GM13977 (cell line): ENCODE results near the gene EFHC1.

Experiments
- DNase-seq: peaks from one replicate; pipeline ENCODE4 v3.0.0; 2012; ENCODE audit warnings: low spot score
- CTCF ChIP-seq: IDR thresholded peaks from 2 replicates; pipeline ENCODE4 v1.5.1; 2012; ENCODE audit warnings: mild to moderate bottlenecking, control low read depth; ENCODE audit not compliant: insufficient read depth; ENCODE audit errors: extremely low read depth, missing control alignments
- in situ Hi-C: fragments of 300-500 bp; cut with MboI; formaldehyde crosslinking; loops from one replicate; pipeline ENCODE4 v1.12.0; 2022; ENCODE audit warnings: low sequenced_read_pairs, low pct_unique_long_range_greater_than_20kb, mixed read lengths, inconsistent platforms; ENCODE audit not compliant: unreplicated experiment

Gene EFHC1

GRCh38 chr6:52489881-52490280 is 69.7 kb downstream of the EFHC1 start:
- in situ Hi-C loops = loop anchor here (10.0 kb wide), 1 partner anchor 75 kb away; no protein-coding TSS in a partner anchor
- no peak for TF ChIP-seq CTCF
- DNase-seq = no peak

GRCh38 chr6:52491203-52492069 is 71.3 kb downstream of the EFHC1 start:
- no peak for DNase-seq
- in situ Hi-C loops = loop anchor here (10.0 kb wide), 1 partner anchor 77 kb away; no protein-coding TSS in a partner anchor
- TF ChIP-seq CTCF = no peak

- no peak for DNase-seq
- in situ Hi-C loops = loop anchor here (10.0 kb wide), 1 partner anchor 79 kb away; no protein-coding TSS in a partner anchor
- TF ChIP-seq CTCF = no peak
Measured at GRCh38 chr6:52493669-52494068, 73.5 kb downstream of the EFHC1 start.

- DNase-seq = no peak
- TF ChIP-seq CTCF = no peak
- in situ Hi-C loops = loop anchor here (10.0 kb wide), 1 partner anchor 80 kb away; no protein-coding TSS in a partner anchor
Measured at GRCh38 chr6:52494298-52495072, 74.3 kb downstream of the EFHC1 start.

- TF ChIP-seq CTCF = peak; percentile 43
- DNase-seq = no peak
- in situ Hi-C loops = loop anchor here (10.0 kb wide), 1 partner anchor 81 kb away; no protein-coding TSS in a partner anchor
Measured at GRCh38 chr6:52495922-52496321, 75.8 kb downstream of the EFHC1 start.

- TF ChIP-seq CTCF = no peak
- in situ Hi-C loops = loop anchor here (10.0 kb wide), 1 partner anchor 82 kb away; no protein-coding TSS in a partner anchor
- DNase-seq = no peak
Measured at GRCh38 chr6:52496631-52497030, 76.5 kb downstream of the EFHC1 start.
